NB4 (cell line): ENCODE results near the gene CLMP.
"Not testable (repeated sequence)": the region's sequence is repeated elsewhere in the genome, so short reads cannot be mapped to it uniquely, and the experiment has no call there.

ENCODE experiments used
- DNase-seq: peaks from one replicate; pipeline ENCODE4 v3.0.0; 2010; ENCODE audit warnings: low read depth
- H3K4me3 ChIP-seq: one replicate; pipeline ENCODE4 v1.5.1; 2011; ENCODE audit warnings: mild to moderate bottlenecking, low read depth, low read length, moderate library complexity
- CTCF ChIP-seq: IDR thresholded peaks from one replicate; pipeline ENCODE4 v1.5.1; 2012; ENCODE audit warnings: low read depth, low read length
- MAX ChIP-seq: IDR thresholded peaks from 2 replicates; pipeline ENCODE4 v1.6.1; 2011; ENCODE audit warnings: low read depth, low read length
- MYC ChIP-seq: IDR thresholded peaks from 2 replicates; pipeline ENCODE4 v1.6.1; 2011; ENCODE audit warnings: low read depth, low read length
- POLR2A ChIP-seq: IDR thresholded peaks from 2 replicates; pipeline ENCODE4 v1.6.1; 2011; ENCODE audit warnings: mild to moderate bottlenecking; ENCODE audit not compliant: insufficient read length; ENCODE audit errors: extremely low read depth

CLMP gene

GRCh38 chr11:123143921-123144320, 51.1 kb downstream of the CLMP start:
- peak; percentile 45 for DNase-seq
- no peak overlapping the region for H3K4me3 ChIP-seq
- no peak for TF ChIP-seq POLR2A
- no peak for TF ChIP-seq CTCF
- no peak for TF ChIP-seq MYC
- no peak for TF ChIP-seq MAX

GRCh38 chr11:123143476-123143875, 51.6 kb downstream of the CLMP start:
- H3K4me3 ChIP-seq = no peak overlapping the region
- no peak for TF ChIP-seq CTCF
- no peak for TF ChIP-seq MYC
- TF ChIP-seq MAX = no peak
- TF ChIP-seq POLR2A = no peak
- DNase-seq = no peak

GRCh38 chr11:123139206-123139605, 55.8 kb downstream of the CLMP start:
- peak; percentile 69 for DNase-seq
- TF ChIP-seq CTCF (no peak), MYC (no peak), MAX (no peak), POLR2A (no peak)
- H3K4me3 ChIP-seq = no peak overlapping the region

GRCh38 chr11:123137431-123138224, 57.4 kb downstream of the CLMP start:
- TF ChIP-seq CTCF (no peak), MAX (no peak), POLR2A (no peak)
- peak overlapping the region; percentile 38 for H3K4me3 ChIP-seq
- peak; percentile 95 for DNase-seq

GRCh38 chr11:123135863-123136446, 59.1 kb downstream of the CLMP start:
- no peak for DNase-seq
- TF ChIP-seq CTCF (no peak), POLR2A (no peak), MYC (no peak), MAX (no peak)
- no peak overlapping the region for H3K4me3 ChIP-seq

GRCh38 chr11:123132881-123133280, 62.2 kb downstream of the CLMP start:
- no peak for DNase-seq
- H3K4me3 ChIP-seq = no peak overlapping the region
- TF ChIP-seq POLR2A (no peak), CTCF (no peak), MYC (no peak)

- H3K4me3 ChIP-seq, DNase-seq: not testable (repeated sequence)
These were observed 62.8 kb downstream of the CLMP start for GRCh38 chr11:123132034-123132766.
